Renal cortical epithelial cell (primary cell): ENCODE results near the gene EML4. TPM values are rescaled to one million over a fixed set of nuclear protein-coding genes. Genes with fewer than 3 reads are reported as not detected.

Experiments used
- DNase-seq: peaks from one replicate; pipeline ENCODE4 v3.0.0-alpha.2; 2011; ENCODE audit warnings: low read depth
- total RNA-seq: library from RNA; depleted of rRNA; stranded (reverse); fragments of >200 nt; gene quantifications from 2 replicates; pipeline ENCODE4 v1.2.3, GENCODE V29; 2014

EML4 gene
- total RNA-seq, 1 donor from 2014 or later = 45.6 TPM

GRCh38 chr2:42225573-42225972 lies 56.4 kb downstream of the EML4 start:
- no peak for DNase-seq

DNA sequence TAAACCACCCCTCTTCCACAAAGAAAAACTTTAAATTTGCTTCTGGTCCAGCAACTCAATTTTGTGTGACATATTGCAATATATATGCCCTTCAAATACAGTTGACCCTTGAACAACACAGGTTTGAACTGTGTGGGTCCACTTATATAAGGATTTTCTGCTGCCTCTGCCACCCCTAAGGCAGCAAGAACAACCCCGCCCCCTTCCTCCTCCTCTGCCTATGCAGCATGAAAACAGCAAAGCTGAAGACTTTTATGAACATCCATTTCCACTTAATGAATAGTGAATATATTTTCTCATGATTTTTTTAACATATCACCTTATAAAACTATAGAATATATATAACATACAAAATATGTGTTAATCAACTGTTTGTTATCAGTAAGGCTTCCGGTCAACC lies 58.3 kb downstream of the EML4 start:
- no peak for DNase-seq

- DNase-seq = no peak
Measured at GRCh38 chr2:42228101-42228500, 58.9 kb downstream of the EML4 start.

GRCh38 chr2:42229949-42230348 lies 60.8 kb downstream of the EML4 start:
- DNase-seq = no peak

- peak; percentile 88 for DNase-seq
Measured at GRCh38 chr2:42230891-42231290, 61.7 kb downstream of the EML4 start.

GRCh38 chr2:42232024-42232423 lies 62.9 kb downstream of the EML4 start:
- DNase-seq = no peak

DNA sequence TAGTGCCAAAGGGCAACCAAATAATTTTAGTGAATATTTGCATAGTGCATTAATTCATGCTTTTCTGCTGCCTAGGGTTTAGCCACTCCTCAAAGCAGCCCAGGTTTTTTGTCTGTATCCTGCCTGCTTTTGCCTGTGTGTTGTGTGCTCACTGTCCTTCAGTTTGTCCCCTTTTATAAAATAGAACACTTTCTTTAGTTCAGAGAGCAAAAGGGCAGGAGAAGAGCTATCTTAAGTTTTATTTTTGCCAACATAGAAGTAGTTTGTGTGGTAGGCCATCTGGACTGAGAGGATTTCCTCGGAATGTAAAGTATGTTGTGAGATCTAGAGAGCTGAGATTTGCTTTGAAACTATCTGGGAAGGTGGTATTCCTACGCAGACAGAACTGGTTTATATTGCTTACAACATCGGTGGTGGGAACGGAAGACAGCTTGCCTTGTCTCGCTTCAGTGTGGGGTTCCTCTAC lies 64.9 kb downstream of the EML4 start:
- peak; percentile 56 for DNase-seq

DNA sequence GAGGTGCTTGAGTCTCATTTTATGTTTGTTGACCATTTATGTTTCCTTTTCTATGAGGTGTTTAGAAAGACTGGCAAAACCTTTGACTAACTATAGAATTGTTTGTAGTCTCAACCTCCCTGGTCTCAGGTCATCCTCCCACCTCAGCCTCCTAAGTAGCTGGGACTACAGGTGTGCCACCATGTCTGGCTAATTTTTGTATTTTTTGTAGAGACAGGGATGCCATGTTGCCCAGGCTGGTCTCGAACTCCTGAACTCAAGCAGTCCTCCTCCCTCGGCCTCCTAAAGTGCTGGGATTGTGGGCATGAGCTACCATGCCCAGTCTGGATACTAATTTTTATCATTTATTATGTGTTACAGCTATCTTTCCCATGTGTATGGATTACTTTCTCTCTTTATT lies 67.8 kb downstream of the EML4 start:
- DNase-seq = no peak

- DNase-seq = peak; percentile 42
Measured at GRCh38 chr2:42238644-42239288, 69.6 kb downstream of the EML4 start.

DNA sequence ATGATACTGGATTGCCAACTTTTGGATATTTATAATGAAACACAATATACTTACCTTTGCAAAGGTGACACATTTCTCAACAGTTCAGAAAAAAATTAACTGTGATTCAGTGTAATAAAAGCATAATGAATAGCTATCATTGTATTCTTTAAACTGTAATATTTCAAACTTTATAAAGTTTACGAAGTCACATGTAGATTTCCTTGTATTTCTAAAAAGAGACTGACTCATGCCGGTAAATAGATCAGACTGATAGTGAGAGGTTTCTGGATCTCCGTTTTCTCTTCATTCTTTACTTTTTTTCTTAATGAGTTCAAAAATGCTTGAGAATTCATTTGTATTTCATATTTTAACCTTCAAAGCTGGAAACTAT lies 70.1 kb downstream of the EML4 start:
- no peak for DNase-seq

DNA sequence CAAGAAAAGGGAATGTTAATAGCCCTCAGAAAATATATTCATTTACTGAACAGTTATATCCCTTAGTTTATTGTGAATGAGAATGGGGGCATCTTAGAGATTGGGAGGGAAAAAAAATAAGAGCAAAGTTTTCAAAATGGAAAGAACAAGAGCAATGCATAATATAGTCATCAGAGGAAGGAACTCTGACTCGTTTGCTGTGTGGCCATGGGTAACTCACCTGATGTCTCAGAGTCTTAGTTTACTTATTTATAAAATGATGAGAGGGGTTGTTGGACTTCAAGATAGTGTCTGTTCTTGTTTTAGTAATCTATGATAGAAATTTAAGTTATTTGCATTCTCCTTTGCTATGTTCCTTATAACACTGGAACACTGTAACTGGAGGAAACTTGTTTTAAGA lies 70.7 kb downstream of the EML4 start:
- DNase-seq = no peak

GRCh38 chr2:42241517-42241916 lies 72.4 kb downstream of the EML4 start:
- no peak for DNase-seq

DNA sequence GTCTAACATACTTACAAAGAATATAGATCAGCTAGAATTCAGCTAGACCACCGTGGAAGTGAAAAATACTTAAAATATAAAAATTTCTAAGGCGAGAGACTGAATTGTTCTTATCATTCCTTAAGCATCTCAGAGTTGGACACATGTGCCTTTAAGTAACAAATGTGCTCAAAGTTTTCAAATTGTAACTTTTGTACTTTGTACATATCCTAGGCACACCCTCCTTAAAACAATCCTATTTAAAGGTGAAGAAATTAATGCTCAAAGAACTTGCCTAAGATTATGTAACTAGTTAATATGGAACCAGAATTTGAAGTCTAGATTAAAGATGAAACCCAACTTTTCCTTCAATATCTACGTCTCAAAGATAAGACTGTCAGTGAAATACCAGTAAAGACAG lies 74.1 kb downstream of the EML4 start:
- no peak for DNase-seq

DNA sequence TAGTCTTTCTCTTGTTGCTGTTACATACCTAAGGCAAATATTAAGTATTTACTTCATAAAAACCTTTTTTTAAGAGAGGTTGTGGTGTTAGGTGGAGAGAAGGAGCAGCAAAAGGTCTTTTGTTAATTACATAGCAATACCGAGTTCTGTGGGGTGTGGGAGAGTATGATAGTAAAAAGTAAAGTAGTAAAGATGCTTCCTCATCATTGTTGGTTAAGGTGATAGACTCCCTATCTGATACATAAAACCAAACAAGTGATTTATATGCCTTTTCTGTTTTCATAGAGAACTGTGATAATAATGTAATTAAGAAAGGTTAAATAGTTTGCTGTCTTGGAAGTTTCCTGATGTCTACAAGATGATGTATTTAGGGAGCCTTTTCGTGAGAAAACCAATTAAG lies 75.4 kb downstream of the EML4 start:
- no peak for DNase-seq

DNA sequence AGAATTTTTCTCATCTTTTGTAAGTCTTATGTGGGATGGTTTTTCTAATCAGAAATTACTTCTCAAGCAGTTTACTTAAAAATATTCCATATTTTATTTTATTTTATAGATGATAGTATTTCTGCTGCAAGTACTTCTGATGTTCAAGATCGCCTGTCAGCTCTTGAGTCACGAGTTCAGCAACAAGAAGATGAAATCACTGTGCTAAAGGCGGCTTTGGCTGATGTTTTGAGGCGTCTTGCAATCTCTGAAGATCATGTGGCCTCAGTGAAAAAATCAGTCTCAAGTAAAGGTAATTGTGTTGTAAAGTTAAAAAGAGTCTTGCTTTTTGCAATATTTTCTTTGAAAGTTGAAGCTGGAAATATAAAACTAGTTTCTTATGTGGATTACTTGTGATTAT lies 76.2 kb downstream of the EML4 start:
- no peak for DNase-seq

DNA sequence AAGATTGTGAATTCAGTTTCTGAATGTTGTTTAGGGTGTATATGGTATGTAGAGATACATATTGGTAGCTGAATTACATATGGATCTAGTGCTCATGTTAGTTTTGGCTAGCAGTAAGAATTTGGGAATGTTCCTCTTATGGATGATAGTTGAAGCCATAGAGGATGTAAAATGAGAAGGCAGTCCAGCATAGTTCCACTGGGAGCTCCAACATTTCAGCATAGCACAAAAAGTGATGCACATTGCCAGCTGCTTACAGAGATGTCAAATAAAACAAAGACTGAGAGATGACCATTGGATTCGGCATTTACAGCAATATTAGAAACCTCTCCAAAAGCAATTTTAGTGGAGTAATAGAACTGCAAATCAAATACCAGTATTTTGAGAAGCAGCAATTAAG lies 77.4 kb downstream of the EML4 start:
- no peak for DNase-seq

GRCh38 chr2:42248846-42249245 lies 79.7 kb downstream of the EML4 start:
- no peak for DNase-seq

- DNase-seq = no peak
Measured at GRCh38 chr2:42249284-42249683, 80.1 kb downstream of the EML4 start.

DNA sequence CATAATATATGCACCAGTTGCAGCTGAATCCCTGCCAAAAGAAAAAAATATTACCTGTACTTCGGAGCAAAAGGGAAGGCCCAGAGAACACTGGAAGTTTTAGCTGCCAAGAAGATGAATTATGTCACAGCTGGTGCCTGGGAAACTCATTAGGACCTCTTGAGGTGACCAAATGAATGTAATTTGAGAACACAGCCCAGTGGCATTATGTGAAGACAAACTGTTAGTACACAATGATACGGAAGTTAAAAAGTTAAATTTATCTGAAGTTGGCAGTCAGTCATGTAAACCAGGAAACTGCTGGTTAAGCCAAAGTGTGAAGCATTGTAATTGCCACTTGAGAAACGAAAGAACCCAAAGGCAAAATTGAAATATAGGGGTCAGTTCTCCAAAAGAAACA lies 80.7 kb downstream of the EML4 start:
- DNase-seq = peak; percentile 77

DNA sequence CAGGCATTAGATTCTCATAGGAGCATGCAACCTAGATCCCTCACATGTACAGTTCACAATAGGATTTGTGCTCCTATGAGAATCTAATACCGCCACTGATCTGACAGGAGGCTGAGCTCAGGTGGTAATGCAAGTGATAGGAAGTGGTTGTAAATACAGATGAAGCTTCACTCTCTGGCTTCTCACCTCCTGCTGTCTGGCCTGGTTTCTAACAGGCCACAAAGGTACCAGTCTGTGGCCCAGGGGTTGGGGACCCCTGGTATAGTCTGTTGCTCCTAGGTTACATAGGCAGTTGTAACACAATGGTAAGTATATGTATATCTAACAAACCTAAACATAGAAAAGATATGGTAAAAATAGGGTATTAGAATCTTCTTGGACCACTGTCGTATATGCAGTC lies 81.8 kb downstream of the EML4 start:
- no peak for DNase-seq

DNA sequence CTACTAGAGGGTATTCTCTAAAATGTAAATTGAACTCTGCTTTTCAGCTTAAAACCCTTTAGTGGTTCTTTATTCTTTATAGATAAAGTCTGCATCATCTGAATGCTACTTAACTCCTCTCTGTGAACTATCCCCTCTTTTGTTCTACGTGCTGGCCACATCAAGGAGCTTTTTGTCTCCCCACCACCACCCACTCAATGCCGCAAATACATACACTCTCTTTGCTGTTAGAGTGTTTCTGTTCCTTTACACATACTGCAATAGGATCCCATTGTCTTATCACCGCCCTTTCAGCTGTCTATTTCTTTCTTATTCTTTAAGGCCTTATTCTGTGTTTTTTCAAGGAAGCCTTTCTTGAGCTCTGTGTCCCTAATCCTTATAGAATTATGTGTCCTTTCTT lies 83.3 kb downstream of the EML4 start:
- no peak for DNase-seq

- no peak for DNase-seq
Measured at GRCh38 chr2:42254186-42254895, 85.2 kb downstream of the EML4 start.

- DNase-seq = no peak
Measured at GRCh38 chr2:42256505-42256904, 87.4 kb downstream of the EML4 start.
